ENCODE results near the gene CLDN24. TPM values are rescaled to one million over a fixed set of nuclear protein-coding genes. Genes with fewer than 3 reads are reported as not detected.

CLDN24 gene
- polyA plus RNA-seq, 1 of the 3 experiments (the other 2 are of a cell fraction): not detected

DNA sequence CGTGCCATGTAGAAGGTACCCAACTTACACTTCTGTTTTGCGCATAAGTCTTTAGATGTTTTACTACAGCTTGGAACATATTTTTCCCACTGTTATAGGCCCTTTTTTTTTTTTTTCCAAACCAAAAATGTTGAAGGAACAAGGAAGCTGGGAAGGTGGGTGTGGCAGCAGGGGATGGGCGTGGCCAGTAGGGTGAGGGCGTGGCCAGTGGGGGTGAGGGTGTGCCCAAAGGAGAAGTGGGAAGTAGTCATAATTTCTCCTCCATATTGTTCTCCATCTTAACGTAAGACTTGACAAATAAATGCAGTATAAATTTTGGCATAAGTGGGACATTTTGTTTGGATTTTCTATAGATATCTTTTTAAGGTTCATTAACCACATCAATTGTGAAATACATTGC, 32.5 kb downstream of the CLDN24 start:
- 90% methylated on average over 5 of the region's 5 CpGs for WGBS (ENCODE audit: low lambda C conversion rate)
- H3K27ac ChIP-seq (ENCODE audit: low read depth in 2 of 2, low read length in 1 of 2): no peak overlapping the region
- no peak overlapping the region for H3K4me3 ChIP-seq (ENCODE audit: low read depth in 2 of 2, low read length in 1 of 2)
- H3K4me2 ChIP-seq: no peak overlapping the region
- no peaks in the 10 kb centered on the region for H3K9me3 ChIP-seq
- TF ChIP-seq RFX5 (IDR thresholded peaks at IDR 0.05; ENCODE audit: low read length) (no peak), FOXJ3 (CRISPR knock-in tag; IDR thresholded peaks at IDR 0.05) (no peak), CHD2 (IDR thresholded peaks at IDR 0.05; ENCODE audit: low read length, partially characterized antibody) (no peak), EP300 (IDR thresholded peaks at IDR 0.05; ENCODE audit: borderline replicate concordance in 1 of 2, low read depth in 1 of 2, low read length in 1 of 2) (no peak), RAD21 (IDR thresholded peaks at IDR 0.05; ENCODE audit: low read length) (no peak), TAF1 (IDR thresholded peaks at IDR 0.05; ENCODE audit: borderline replicate concordance, low read depth, low read length) (no peak), MXI1 (IDR thresholded peaks at IDR 0.05; ENCODE audit: low read depth, low read length) (no peak), SIN3A (IDR thresholded peaks at IDR 0.05; ENCODE audit: borderline replicate concordance, low read depth, low read length) (no peak), NFIC (IDR thresholded peaks at IDR 0.05; ENCODE audit: borderline replicate concordance) (no peak), YY1 (IDR thresholded peaks at IDR 0.05; ENCODE audit: low read depth) (no peak)
- TF ChIP-seq, protein P1, sequence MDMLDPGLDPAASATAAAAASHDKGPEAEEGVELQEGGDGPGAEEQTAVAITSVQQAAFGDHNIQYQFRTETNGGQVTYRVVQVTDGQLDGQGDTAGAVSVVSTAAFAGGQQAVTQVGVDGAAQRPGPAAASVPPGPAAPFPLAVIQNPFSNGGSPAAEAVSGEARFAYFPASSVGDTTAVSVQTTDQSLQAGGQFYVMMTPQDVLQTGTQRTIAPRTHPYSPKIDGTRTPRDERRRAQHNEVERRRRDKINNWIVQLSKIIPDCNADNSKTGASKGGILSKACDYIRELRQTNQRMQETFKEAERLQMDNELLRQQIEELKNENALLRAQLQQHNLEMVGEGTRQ (IDR thresholded peaks at IDR 0.05; ENCODE audit: borderline replicate concordance, low read depth, low read length): no peak
- TF ChIP-seq, protein P2, sequence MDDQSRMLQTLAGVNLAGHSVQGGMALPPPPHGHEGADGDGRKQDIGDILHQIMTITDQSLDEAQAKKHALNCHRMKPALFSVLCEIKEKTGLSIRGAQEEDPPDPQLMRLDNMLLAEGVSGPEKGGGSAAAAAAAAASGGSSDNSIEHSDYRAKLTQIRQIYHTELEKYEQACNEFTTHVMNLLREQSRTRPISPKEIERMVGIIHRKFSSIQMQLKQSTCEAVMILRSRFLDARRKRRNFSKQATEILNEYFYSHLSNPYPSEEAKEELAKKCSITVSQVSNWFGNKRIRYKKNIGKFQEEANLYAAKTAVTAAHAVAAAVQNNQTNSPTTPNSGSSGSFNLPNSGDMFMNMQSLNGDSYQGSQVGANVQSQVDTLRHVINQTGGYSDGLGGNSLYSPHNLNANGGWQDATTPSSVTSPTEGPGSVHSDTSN (IDR thresholded peaks at IDR 0.05): no peak
- TF ChIP-seq, protein P3, sequence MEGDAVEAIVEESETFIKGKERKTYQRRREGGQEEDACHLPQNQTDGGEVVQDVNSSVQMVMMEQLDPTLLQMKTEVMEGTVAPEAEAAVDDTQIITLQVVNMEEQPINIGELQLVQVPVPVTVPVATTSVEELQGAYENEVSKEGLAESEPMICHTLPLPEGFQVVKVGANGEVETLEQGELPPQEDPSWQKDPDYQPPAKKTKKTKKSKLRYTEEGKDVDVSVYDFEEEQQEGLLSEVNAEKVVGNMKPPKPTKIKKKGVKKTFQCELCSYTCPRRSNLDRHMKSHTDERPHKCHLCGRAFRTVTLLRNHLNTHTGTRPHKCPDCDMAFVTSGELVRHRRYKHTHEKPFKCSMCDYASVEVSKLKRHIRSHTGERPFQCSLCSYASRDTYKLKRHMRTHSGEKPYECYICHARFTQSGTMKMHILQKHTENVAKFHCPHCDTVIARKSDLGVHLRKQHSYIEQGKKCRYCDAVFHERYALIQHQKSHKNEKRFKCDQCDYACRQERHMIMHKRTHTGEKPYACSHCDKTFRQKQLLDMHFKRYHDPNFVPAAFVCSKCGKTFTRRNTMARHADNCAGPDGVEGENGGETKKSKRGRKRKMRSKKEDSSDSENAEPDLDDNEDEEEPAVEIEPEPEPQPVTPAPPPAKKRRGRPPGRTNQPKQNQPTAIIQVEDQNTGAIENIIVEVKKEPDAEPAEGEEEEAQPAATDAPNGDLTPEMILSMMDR (IDR thresholded peaks at IDR 0.05): no peak
- no peak overlapping the region for H2AFZ ChIP-seq (ENCODE audit: low read depth)
- no peaks in the 10 kb centered on the region for H3K27me3 ChIP-seq (ENCODE audit: insufficient read depth)
- H3K36me3 ChIP-seq (replicated peaks in 1 of 2; ENCODE audit: control insufficient read depth in 1 of 2, insufficient read depth in 2 of 2, low read length in 1 of 2): peaks cover 35 to 42% of the 10 kb centered on the region in 2 experiments
- no peaks in the 10 kb centered on the region for H3K9me2 ChIP-seq
- no peaks in the 10 kb centered on the region for H4K20me1 ChIP-seq (ENCODE audit: insufficient read depth)
- H3K9ac ChIP-seq: no peak overlapping the region
- no peaks in the 10 kb centered on the region for H3F3A ChIP-seq (replicated peaks; ENCODE audit: insufficient read depth)
- ChIA-PET CTCF (interaction anchor here (1.8 kb wide), 1 partner anchor 39 kb away, joined by 4 read pairs; no protein-coding TSS in a partner anchor), POLR2A (no interaction called here)
- DNase-seq: peak; percentile 21
- H3K4me1 ChIP-seq (ENCODE audit: control insufficient read depth in 1 of 2, insufficient read depth in 2 of 2, low read depth in 1 of 2, low read length in 1 of 2): no peaks in the 10 kb centered on the region
- no peaks in the 10 kb centered on the region for H3K79me2 ChIP-seq (ENCODE audit: insufficient read depth)

DNA sequence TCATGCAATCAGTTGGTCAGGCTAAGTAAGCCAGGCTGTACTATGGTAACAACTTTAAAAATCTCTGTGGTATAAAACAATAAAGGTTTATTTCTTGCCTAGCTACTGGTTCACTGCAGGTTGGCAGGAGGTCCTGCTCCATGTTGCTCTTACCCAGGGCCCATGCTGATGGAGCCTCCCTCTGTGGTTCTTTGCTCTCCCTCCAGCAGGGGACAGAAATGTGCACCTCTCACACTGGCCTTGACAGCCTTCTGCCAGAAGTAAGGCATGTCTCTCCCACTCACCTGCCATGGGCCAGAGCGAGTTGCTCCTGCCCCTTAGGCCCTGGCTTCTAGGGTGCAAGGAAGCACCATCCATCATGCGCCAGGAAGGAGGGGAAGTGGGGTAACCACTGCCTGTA, 33.3 kb downstream of the CLDN24 start:
- Histone ChIP-seq H3K4me3 (ENCODE audit: low read depth in 2 of 2, low read length in 1 of 2) (no peak overlapping the region), H3K27me3 (ENCODE audit: insufficient read depth) (no peaks in the 10 kb centered on the region), H3K79me2 (ENCODE audit: insufficient read depth) (no peaks in the 10 kb centered on the region), H3K4me2 (no peak overlapping the region), H2AFZ (ENCODE audit: low read depth) (no peak overlapping the region), H3F3A (replicated peaks; ENCODE audit: insufficient read depth) (no peaks in the 10 kb centered on the region), H3K9ac (no peak overlapping the region), H3K9me2 (no peaks in the 10 kb centered on the region), H4K20me1 (ENCODE audit: insufficient read depth) (no peaks in the 10 kb centered on the region), H3K9me3 (no peaks in the 10 kb centered on the region), H3K27ac (ENCODE audit: low read depth in 2 of 2, low read length in 1 of 2) (no peak overlapping the region), H3K36me3 (replicated peaks in 1 of 2; ENCODE audit: control insufficient read depth in 1 of 2, insufficient read depth in 2 of 2, low read length in 1 of 2) (peaks cover 42 to 46% of the 10 kb centered on the region in 2 experiments), H3K4me1 (ENCODE audit: control insufficient read depth in 1 of 2, insufficient read depth in 2 of 2, low read depth in 1 of 2, low read length in 1 of 2) (no peaks in the 10 kb centered on the region)
- 100% methylated on average over 1 of the region's 2 CpGs for WGBS (ENCODE audit: low lambda C conversion rate)
- ChIA-PET CTCF (interaction anchor here (1.1 to 1.8 kb wide), 2 partner anchors 18 to 39 kb away, joined by 3 to 4 read pairs; no protein-coding TSS in a partner anchor), POLR2A (no interaction called here)
- DNase-seq: no peak
- TF ChIP-seq NRF1 (IDR thresholded peaks at IDR 0.05; ENCODE audit: low read depth, low read length): no peak
- TF ChIP-seq JUND (IDR thresholded peaks at IDR 0.05): no peak
- TF ChIP-seq RFX5 (IDR thresholded peaks at IDR 0.05; ENCODE audit: low read length): no peak
- no peak for TF ChIP-seq RXRA (IDR thresholded peaks at IDR 0.05; ENCODE audit: borderline replicate concordance, low read depth)
- no peak for TF ChIP-seq YY1 (IDR thresholded peaks at IDR 0.05; ENCODE audit: low read depth)
- no peak for TF ChIP-seq SIN3A (IDR thresholded peaks at IDR 0.05; ENCODE audit: borderline replicate concordance, low read depth, low read length)
- TF ChIP-seq, protein P2 (IDR thresholded peaks at IDR 0.05): no peak
- TF ChIP-seq, protein P4, sequence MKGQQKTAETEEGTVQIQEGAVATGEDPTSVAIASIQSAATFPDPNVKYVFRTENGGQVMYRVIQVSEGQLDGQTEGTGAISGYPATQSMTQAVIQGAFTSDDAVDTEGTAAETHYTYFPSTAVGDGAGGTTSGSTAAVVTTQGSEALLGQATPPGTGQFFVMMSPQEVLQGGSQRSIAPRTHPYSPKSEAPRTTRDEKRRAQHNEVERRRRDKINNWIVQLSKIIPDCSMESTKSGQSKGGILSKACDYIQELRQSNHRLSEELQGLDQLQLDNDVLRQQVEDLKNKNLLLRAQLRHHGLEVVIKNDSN (IDR thresholded peaks at IDR 0.05; ENCODE audit: borderline replicate concordance, low read depth): no peak
- TF ChIP-seq FOXM1 (IDR thresholded peaks at IDR 0.05; ENCODE audit: low read depth): no peak
- no peak for TF ChIP-seq FOSL2 (IDR thresholded peaks at IDR 0.05; ENCODE audit: borderline replicate concordance, low read depth)
